Natural killer cell (primary cell): ENCODE results near the gene SEMA3A. TPM values are rescaled to one million over a fixed set of nuclear protein-coding genes. Genes with fewer than 3 reads are reported as not detected.
"Not testable (repeated sequence)": the region's sequence is repeated elsewhere in the genome, so short reads cannot be mapped to it uniquely, and the experiment has no call there.

Source experiments
- ATAC-seq, 3 donors: fragments of 150-1000 bp in 2 of 3; fragments of 200-7000 bp in 1 of 3; cut with Tn5 transposase; 1 replicate in 1 of 3; 2 replicates in 2 of 3; pipeline ENCODE4 v1.10.0; 2021; ENCODE audit warnings: mild to moderate bottlenecking in 2 of 3, moderate library complexity in 2 of 3
- DNase-seq, 2 donors: peaks; one replicate each; pipeline versions ENCODE4 v3.0.0 to v3.0.0-alpha.2; 2013 to 2021; ENCODE audit warnings: mixed read lengths in 1 of 2
- H3K27ac ChIP-seq: one replicate; pipeline ENCODE4 v1.5.1; 2013; ENCODE audit warnings: mild to moderate bottlenecking, low read length
- H3K27me3 ChIP-seq: one replicate; pipeline ENCODE4 v1.6.1; 2013; ENCODE audit warnings: low read length; ENCODE audit not compliant: control insufficient read depth, insufficient read depth
- H3K36me3 ChIP-seq: one replicate; pipeline ENCODE4 v1.6.1; 2013; ENCODE audit warnings: low read length; ENCODE audit not compliant: control insufficient read depth, insufficient read depth
- H3K4me1 ChIP-seq: one replicate; pipeline ENCODE4 v1.6.1; 2013; ENCODE audit warnings: low read length; ENCODE audit not compliant: control insufficient read depth, insufficient read depth
- H3K4me3 ChIP-seq: one replicate; pipeline ENCODE4 v1.5.1; 2013; ENCODE audit warnings: low read length
- H3K9me3 ChIP-seq: one replicate; pipeline ENCODE4 v1.6.1; 2013; ENCODE audit warnings: low read length; ENCODE audit not compliant: control insufficient read depth, insufficient read depth
- H3K27ac Mint-ChIP-seq, 2 donors: one replicate each; pipeline ENCODE4 v1.8.0; 2022; ENCODE audit warnings: mild to moderate bottlenecking in 2 of 2, mixed read lengths in 2 of 2, moderate library complexity in 1 of 2
- H3K27me3 Mint-ChIP-seq, 2 donors: one replicate each; pipeline ENCODE4 v1.8.0; 2022; ENCODE audit warnings: low read depth in 2 of 2, mixed read lengths in 2 of 2
- H3K36me3 Mint-ChIP-seq: one replicate; pipeline ENCODE4 v1.8.0; 2022; ENCODE audit warnings: mixed read lengths
- H3K4me1 Mint-ChIP-seq, 2 donors: one replicate each; pipeline ENCODE4 v1.8.0; 2022; ENCODE audit warnings: mixed read lengths in 2 of 2
- H3K4me3 Mint-ChIP-seq: one replicate; pipeline ENCODE4 v1.8.0; 2022; ENCODE audit warnings: mild to moderate bottlenecking, moderate library complexity, mixed read lengths
- H3K9me3 Mint-ChIP-seq, 2 donors: one replicate each; pipeline ENCODE4 v1.8.0; 2022; ENCODE audit warnings: mixed read lengths in 2 of 2
- WGBS: methylation state at CpG from one replicate; pipeline ENCODE4 v1.1.7; 2013; ENCODE audit warnings: missing lambda C conversion rate; ENCODE audit not compliant: insufficient coverage; 5-methylcytosine and 5-hydroxymethylcytosine counted together
- intact Hi-C: fragments of 100-400 bp; cut with micrococcal nuclease; formaldehyde crosslinking; loops from one replicate; pipeline ENCODE4 v1.14.2; 2022
- total RNA-seq, 4 donors: library from RNA; stranded (reverse); fragments of 120-200 nt in 1 of 4; gene quantifications; one replicate each; pipeline versions ENCODE4 v1.2.3 to v1.2.4, GENCODE V29; 2013 to 2022
- TF ChIP-seq, protein P1 (sequence below): fragments of 200-600 bp; IDR thresholded peaks from one replicate; pipeline ENCODE4 v1.8.0; 2022; ENCODE audit warnings: antibody characterized with exemption

The SEMA3A gene
- under 1 TPM in 2 of 3 donors, not detected in 1; 0.13 to 0.21 TPM for total RNA-seq
- 2.0 TPM for total RNA-seq (2013)

DNA sequence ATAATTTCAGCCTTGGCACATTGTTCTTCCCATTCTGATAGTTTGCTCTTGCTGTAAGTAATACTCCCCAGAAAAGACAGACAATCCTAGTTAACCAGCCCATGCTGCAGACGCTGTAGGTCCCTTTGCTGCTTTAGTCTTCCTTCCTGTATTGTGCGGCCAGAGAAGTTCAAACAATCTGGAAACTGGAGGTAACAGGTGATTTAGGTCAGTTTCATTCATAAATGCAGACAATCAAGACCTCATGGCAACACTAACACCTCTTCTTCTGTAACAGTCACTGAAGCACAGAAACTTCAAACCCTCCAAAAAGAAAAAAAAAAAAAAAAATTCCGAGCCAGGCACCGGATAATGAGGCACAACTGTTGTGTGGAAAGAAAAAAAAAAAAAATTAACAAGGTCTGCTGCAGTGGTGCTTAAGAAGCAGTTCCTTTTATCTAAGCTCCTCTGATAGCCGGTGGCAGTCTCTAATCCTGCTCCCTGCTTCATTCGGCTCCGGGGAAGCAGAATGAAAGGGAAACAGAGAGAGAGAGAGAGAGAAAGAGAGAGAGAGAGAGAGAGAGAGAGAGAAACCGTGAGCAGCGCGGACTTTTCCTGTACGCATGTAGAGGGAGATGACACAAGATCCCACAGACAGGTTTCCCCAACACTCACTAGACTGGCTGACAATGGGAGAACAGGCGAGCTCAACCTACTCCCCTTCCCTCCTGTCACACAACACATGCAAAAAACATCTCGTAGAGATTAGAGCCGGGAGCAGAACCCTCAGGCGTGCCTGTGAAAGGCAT is at the start of gene SEMA3A:
TSS of gene SEMA3A (minus strand) at position 306 of the 788 bp plus-strand sequence. CDS start at position 103, 203 bp downstream.
- H3K4me3 Mint-ChIP-seq = peak within 1 kb of the TSS; percentile 93
- ATAC-seq (peak; percentile 51 to 53 (median 52)), DNase-seq (peak in 1 of 2 donors; percentile 46)
- H3K4me1 ChIP-seq = no peaks in the 10 kb centered on the region
- WGBS = 1% methylated on average over 13 of the region's 15 CpGs
- TF ChIP-seq, protein P1, sequence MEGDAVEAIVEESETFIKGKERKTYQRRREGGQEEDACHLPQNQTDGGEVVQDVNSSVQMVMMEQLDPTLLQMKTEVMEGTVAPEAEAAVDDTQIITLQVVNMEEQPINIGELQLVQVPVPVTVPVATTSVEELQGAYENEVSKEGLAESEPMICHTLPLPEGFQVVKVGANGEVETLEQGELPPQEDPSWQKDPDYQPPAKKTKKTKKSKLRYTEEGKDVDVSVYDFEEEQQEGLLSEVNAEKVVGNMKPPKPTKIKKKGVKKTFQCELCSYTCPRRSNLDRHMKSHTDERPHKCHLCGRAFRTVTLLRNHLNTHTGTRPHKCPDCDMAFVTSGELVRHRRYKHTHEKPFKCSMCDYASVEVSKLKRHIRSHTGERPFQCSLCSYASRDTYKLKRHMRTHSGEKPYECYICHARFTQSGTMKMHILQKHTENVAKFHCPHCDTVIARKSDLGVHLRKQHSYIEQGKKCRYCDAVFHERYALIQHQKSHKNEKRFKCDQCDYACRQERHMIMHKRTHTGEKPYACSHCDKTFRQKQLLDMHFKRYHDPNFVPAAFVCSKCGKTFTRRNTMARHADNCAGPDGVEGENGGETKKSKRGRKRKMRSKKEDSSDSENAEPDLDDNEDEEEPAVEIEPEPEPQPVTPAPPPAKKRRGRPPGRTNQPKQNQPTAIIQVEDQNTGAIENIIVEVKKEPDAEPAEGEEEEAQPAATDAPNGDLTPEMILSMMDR = no peak
- H3K27ac ChIP-seq = no peak within 1 kb of the TSS
- H3K36me3 Mint-ChIP-seq = no peaks in the 10 kb centered on the region
- no peaks in the 10 kb centered on the region for H3K27me3 ChIP-seq
- no peaks in the 10 kb centered on the region for H3K36me3 ChIP-seq
- intact Hi-C loops = no loop called here
- H3K9me3 ChIP-seq = no peaks in the 10 kb centered on the region
- peaks cover 15 to 17% of the 10 kb centered on the region in 2 donors for H3K4me1 Mint-ChIP-seq
- H3K4me3 ChIP-seq = peak within 1 kb of the TSS; percentile 29
- no peaks in the 10 kb centered on the region for H3K9me3 Mint-ChIP-seq
- no peaks in the 10 kb centered on the region for H3K27me3 Mint-ChIP-seq
- peak within 1 kb of the TSS; percentile 71 to 75 for H3K27ac Mint-ChIP-seq

DNA sequence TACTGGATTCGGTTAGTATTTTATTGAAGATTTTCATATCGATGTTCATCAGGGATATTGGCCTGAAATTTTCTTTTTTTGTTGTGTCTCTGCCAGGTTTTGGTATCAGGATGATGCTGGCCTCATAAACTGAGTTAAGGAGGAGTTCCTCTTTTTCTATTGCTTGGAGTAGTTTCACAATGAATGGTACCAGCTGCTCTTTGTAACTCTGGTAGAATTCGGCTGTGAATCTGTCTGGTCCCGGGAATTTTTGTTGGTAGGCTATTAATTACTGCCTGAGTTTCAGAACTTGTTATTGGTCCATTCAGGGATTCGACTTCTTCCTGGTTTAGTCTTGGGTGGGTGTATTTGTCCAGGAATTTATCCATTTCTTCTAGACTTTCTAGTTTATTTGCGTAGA is 48.4 kb upstream of the SEMA3A start:
- H3K36me3 ChIP-seq, H3K4me3 ChIP-seq, H3K27me3 ChIP-seq, intact Hi-C loops, H3K4me3 Mint-ChIP-seq, H3K36me3 Mint-ChIP-seq, H3K4me1 Mint-ChIP-seq, ATAC-seq, H3K9me3 ChIP-seq, H3K27me3 Mint-ChIP-seq, H3K27ac ChIP-seq, DNase-seq, H3K27ac Mint-ChIP-seq, H3K4me1 ChIP-seq: not testable (repeated sequence)
- WGBS = 92% methylated on average over 5 of the region's 6 CpGs
- H3K9me3 Mint-ChIP-seq = peaks cover 8 to 19% of the 10 kb centered on the region in 2 donors

DNA sequence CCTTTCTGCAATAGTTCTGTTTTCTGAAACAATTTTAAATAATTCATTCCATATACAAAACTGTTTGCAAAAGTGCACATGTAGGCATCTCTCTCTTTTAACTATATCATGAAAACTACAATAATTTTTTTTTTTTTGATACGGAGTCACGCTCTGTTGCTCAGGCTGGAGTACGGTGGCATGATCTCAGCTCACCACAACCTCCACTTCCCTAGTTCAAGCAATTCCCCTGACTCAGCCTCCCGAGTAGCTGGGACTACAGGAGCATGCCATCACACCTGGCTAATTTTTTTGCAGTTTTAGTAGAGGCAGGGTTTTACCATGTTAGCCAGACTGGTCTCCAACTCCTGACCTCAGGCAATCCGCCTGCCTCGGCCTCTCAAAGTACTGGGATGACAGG is 44.0 kb upstream of the SEMA3A start:
- H3K27me3 ChIP-seq = no peaks in the 10 kb centered on the region
- Mint-ChIP-seq H3K9me3 (peaks cover 13 to 15% of the 10 kb centered on the region in 2 donors), H3K27ac (no peak overlapping the region), H3K4me3 (no peak overlapping the region), H3K27me3 (no peaks in the 10 kb centered on the region), H3K36me3 (peaks cover 7% of the 10 kb centered on the region), H3K4me1 (no peaks in the 10 kb centered on the region)
- intact Hi-C loops = no loop called here
- no peaks in the 10 kb centered on the region for H3K36me3 ChIP-seq
- TF ChIP-seq, protein P1 = no peak
- DNase-seq (no peak), ATAC-seq (no peak)
- no peak overlapping the region for H3K27ac ChIP-seq
- no peak overlapping the region for H3K4me3 ChIP-seq
- 84% methylated on average over 6 of the region's 6 CpGs for WGBS
- no peaks in the 10 kb centered on the region for H3K9me3 ChIP-seq
- no peaks in the 10 kb centered on the region for H3K4me1 ChIP-seq

DNA sequence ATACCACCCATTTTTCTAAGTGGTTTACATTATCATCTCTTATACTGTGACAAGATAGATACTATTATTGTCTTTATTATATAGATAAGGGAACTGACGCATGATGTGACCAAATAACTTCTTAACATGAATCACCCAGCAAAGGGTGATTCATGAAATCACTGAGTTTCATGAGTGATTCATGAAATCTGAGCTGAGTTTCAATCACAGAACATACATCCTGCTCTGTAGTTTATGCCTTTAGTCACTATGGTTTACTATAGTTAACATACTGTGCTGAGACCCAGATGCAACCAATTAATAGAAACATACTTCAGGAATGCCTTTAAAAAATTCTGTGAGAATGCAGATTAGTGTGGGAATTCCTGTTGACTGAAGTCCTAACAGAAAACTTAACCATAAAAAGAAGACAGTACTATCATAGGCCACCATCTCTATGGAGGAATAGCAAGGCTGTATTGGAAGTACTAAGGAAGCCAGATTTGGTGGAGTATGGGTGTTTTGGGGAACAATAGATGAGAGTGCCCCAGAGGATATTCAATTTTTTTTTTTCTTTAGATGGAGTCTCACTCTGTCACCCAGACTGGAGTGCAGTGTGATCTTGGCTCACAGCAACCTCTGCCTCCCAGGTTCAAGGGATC is 43.1 kb upstream of the SEMA3A start:
- Mint-ChIP-seq H3K4me3 (no peak overlapping the region), H3K4me1 (no peaks in the 10 kb centered on the region), H3K9me3 (peaks cover 8 to 12% of the 10 kb centered on the region in 2 donors), H3K27ac (no peak overlapping the region), H3K27me3 (no peaks in the 10 kb centered on the region), H3K36me3 (no peaks in the 10 kb centered on the region)
- Histone ChIP-seq H3K4me1 (no peaks in the 10 kb centered on the region), H3K27ac (no peak overlapping the region), H3K9me3 (no peaks in the 10 kb centered on the region), H3K4me3 (no peak overlapping the region), H3K36me3 (no peaks in the 10 kb centered on the region), H3K27me3 (no peaks in the 10 kb centered on the region)
- no peak for DNase-seq
- ATAC-seq = no peak
- intact Hi-C loops = no loop called here
- TF ChIP-seq, protein P1 = no peak
- WGBS = no CpG with 5 or more reads among the region's 1 CpG
